ENCODE measurements around the gene CD1B. TPM values are rescaled to one million over a fixed set of nuclear protein-coding genes. Genes with fewer than 3 reads are reported as not detected.
"Not testable (repeated sequence)": the region's sequence is repeated elsewhere in the genome, so short reads cannot be mapped to it uniquely, and the experiment has no call there.

The CD1B gene
- total RNA-seq, result not detected
- long read RNA-seq, result 0 reads

GRCh38 chr1:158331481-158332150 is at the start of gene CD1B:
Gene CD1B (minus strand): TSS chr1:158331531. CDS start chr1:158331423, 108 bp downstream.
- DNase-seq (ENCODE audit: missing footprints), result no peak
- ATAC-seq, result no peak
- intact Hi-C loops (cut with DNase I), result no loop called here

- no peak for ATAC-seq
- intact Hi-C loops (cut with DNase I), result no loop called here
- DNase-seq (ENCODE audit: missing footprints), result no peak
These were observed 43.5 kb upstream of the CD1B start for GRCh38 chr1:158374860-158375259.

GRCh38 chr1:158374101-158374500 is 42.8 kb upstream of the CD1B start:
- ATAC-seq; intact Hi-C loops (cut with DNase I): not testable (repeated sequence)
- DNase-seq (ENCODE audit: missing footprints), result peak; percentile 22

GRCh38 chr1:158371188-158371953 is 40.0 kb upstream of the CD1B start:
- DNase-seq (ENCODE audit: missing footprints), result no peak
- intact Hi-C loops (cut with DNase I), result no loop called here
- no peak for ATAC-seq

- no peak for DNase-seq (ENCODE audit: missing footprints)
- no peak for ATAC-seq
- intact Hi-C loops (cut with DNase I), result no loop called here
These were observed 35.5 kb upstream of the CD1B start for GRCh38 chr1:158366783-158367182.

- DNase-seq (ENCODE audit: missing footprints) (no peak), ATAC-seq (no peak)
- intact Hi-C loops (cut with DNase I), result no loop called here
These were observed 31.6 kb upstream of the CD1B start for GRCh38 chr1:158362941-158363340.

GRCh38 chr1:158362482-158362881 is 31.2 kb upstream of the CD1B start:
- DNase-seq (ENCODE audit: missing footprints) (no peak), ATAC-seq (no peak)
- intact Hi-C loops (cut with DNase I), result no loop called here

GRCh38 chr1:158357441-158357840 is 26.1 kb upstream of the CD1B start:
- intact Hi-C loops (cut with DNase I), result no loop called here
- no peak for ATAC-seq
- DNase-seq (ENCODE audit: missing footprints), result no peak

GRCh38 chr1:158356616-158357015 is 25.3 kb upstream of the CD1B start:
- ATAC-seq, result no peak
- intact Hi-C loops (cut with DNase I), result no loop called here
- DNase-seq (ENCODE audit: missing footprints), result no peak

- intact Hi-C loops (cut with DNase I), result no loop called here
- DNase-seq (ENCODE audit: missing footprints), result peak; percentile 62
- ATAC-seq, result no peak
These were observed 24.5 kb upstream of the CD1B start for GRCh38 chr1:158355773-158356285.

GRCh38 chr1:158354255-158354654 is 22.9 kb upstream of the CD1B start:
- intact Hi-C loops (cut with DNase I), result no loop called here

GRCh38 chr1:158353303-158354075 is 22.2 kb upstream of the CD1B start, which contains the start of gene CD1E:
Gene CD1E (plus strand): TSS chr1:158353894. CDS start chr1:158353989, 95 bp downstream.
- no peak for ATAC-seq
- no peak for DNase-seq (ENCODE audit: missing footprints)

More at GRCh38 chr1:158354255-158354654, 22.9 kb upstream of the CD1B start:
- ATAC-seq (no peak), DNase-seq (ENCODE audit: missing footprints) (no peak)

GRCh38 chr1:158348946-158349345 is 17.6 kb upstream of the CD1B start:
- DNase-seq (ENCODE audit: missing footprints); ATAC-seq: not testable (repeated sequence)

More at GRCh38 chr1:158353303-158354075, 22.2 kb upstream of the CD1B start, which contains the start of gene CD1E:
- intact Hi-C loops (cut with DNase I), result no loop called here

GRCh38 chr1:158336413-158336812 is 5.1 kb upstream of the CD1B start:
- intact Hi-C loops (cut with DNase I); ATAC-seq; DNase-seq (ENCODE audit: missing footprints): not testable (repeated sequence)

More at GRCh38 chr1:158348946-158349345, 17.6 kb upstream of the CD1B start:
- intact Hi-C loops (cut with DNase I), result not testable (repeated sequence)

- ATAC-seq, result no peak
- DNase-seq (ENCODE audit: missing footprints), result no peak
- intact Hi-C loops (cut with DNase I), result no loop called here
These were observed 3.8 kb upstream of the CD1B start for GRCh38 chr1:158335213-158335532.

GRCh38 chr1:158334526-158335212 is 3.3 kb upstream of the CD1B start:
- no peak for ATAC-seq
- no peak for DNase-seq (ENCODE audit: missing footprints)
- intact Hi-C loops (cut with DNase I), result no loop called here

- ATAC-seq (no peak), DNase-seq (ENCODE audit: missing footprints) (no peak)
- intact Hi-C loops (cut with DNase I), result no loop called here
These were observed 2.2 kb upstream of the CD1B start for GRCh38 chr1:158333405-158334155.

GRCh38 chr1:158331106-158331425 is 265 bp downstream of the CD1B start:
- intact Hi-C loops (cut with DNase I), result no loop called here
- ATAC-seq (no peak), DNase-seq (ENCODE audit: missing footprints) (no peak)
